Adrenal gland (tissue), 12 donors: Measurements from ENCODE around the gene LMBR1L. TPM values are rescaled to one million over a fixed set of nuclear protein-coding genes. Genes with fewer than 3 reads are reported as not detected.

Source experiments
- DNase-seq, 7 donors: peaks; one replicate each; pipeline ENCODE4 v3.0.0-alpha.2; 2019 to 2020
- H3K27ac ChIP-seq, 5 donors: fragments of 200-600 bp; sonication (generic) in 4 of 5; 1 replicate in 3 of 5; 2 replicates in 2 of 5; pipeline versions ENCODE4 v1.5.1 to v1.8.0; 2016 to 2020; ENCODE audit warnings: mild to moderate bottlenecking in 1 of 5
- H3K27me3 ChIP-seq: fragments of 200-600 bp; 2 replicates; pipeline ENCODE4 v1.8.0; 2021
- H3K36me3 ChIP-seq, 2 donors: fragments of 200-600 bp; replicated peaks in 1 of 2; 1 replicate in 1 of 2; 2 replicates in 1 of 2; pipeline versions ENCODE4 v1.5.1 to v1.8.0; 2018 to 2022
- H3K4me1 ChIP-seq, 2 donors: fragments of 200-600 bp; replicated peaks in 1 of 2; 1 replicate in 1 of 2; 2 replicates in 1 of 2; pipeline versions ENCODE4 v1.5.1 to v1.8.0; 2018 to 2021
- H3K4me3 ChIP-seq, 4 donors: fragments of 200-600 bp; sonication (generic) in 3 of 4; one replicate each; pipeline ENCODE4 v1.5.1; 2016 to 2018
- H3K9me3 ChIP-seq, 3 donors: fragments of 200-600 bp; sonication (generic) in 1 of 3; replicated peaks in 1 of 3; 1 replicate in 2 of 3; 2 replicates in 1 of 3; pipeline versions ENCODE4 v1.5.1 to v1.8.0; 2016 to 2021
- CTCF ChIP-seq, 6 experiments: fragments of 450-650 bp in 4 of 6; fragments of 200-600 bp in 2 of 6; sonication (generic) in 1 of 6; IDR thresholded peaks; 1 replicate in 5 of 6; 2 replicates in 1 of 6; pipeline versions ENCODE4 v1.5.1 to v1.8.0; 2016 to 2021; ENCODE audit warnings: antibody characterized with exemption in 6 of 6, mild to moderate bottlenecking in 2 of 6, moderate library complexity in 1 of 6
- POLR2A ChIP-seq, 2 donors: fragments of 450-650 bp; IDR thresholded peaks; one replicate each; pipeline ENCODE4 v1.6.1; 2017; ENCODE audit warnings: antibody characterized with exemption in 2 of 2, mild to moderate bottlenecking in 2 of 2, moderate library complexity in 1 of 2
- WGBS, 4 donors: extraction: QIAGEN DNeasy Blood & Tissue Kit in 2 of 4; methylation state at CpG; one replicate each; pipeline versions ENCODE4 v1.1.5 to v1.1.7; 2013 to 2017; 5-methylcytosine and 5-hydroxymethylcytosine counted together
- intact Hi-C, 2 donors: fragments of 100-400 bp; cut with DNase I; formaldehyde crosslinking; loops; one replicate each; pipeline versions ENCODE4 v1.14.1 to v1.15.0; 2022 to 2023
- polyA plus RNA-seq, 3 donors: library from polyadenylated mRNA; stranded (reverse); fragments of 200-250 nt in 2 of 3; fragments of 350-450 nt in 1 of 3; fragmentation: Illumina TruSeq in 1 of 3; extraction: RNeasy Lipid Tissue Mini Kit (QIAGEN cat#74804) in 1 of 3; gene quantifications; one replicate each; pipeline ENCODE4 v1.2.3, GENCODE V29; 2013 to 2014
- total RNA-seq, 9 donors: library from RNA; depleted of rRNA in 4 of 9; stranded (reverse); fragments of >200 nt in 4 of 9; fragments of 120-200 nt in 1 of 9; fragmentation: NEBNext Ultra II Directional in 1 of 9; extraction: Animal tissue kit (Norgen Biotek cat#: 25700) in 1 of 9; gene quantifications; one replicate each; pipeline versions ENCODE4 v1.1.0 to v1.2.4, GENCODE V29; 2013 to 2023
- donor health status: healthy with polysubstance abuse.
- donor health status: Bipolar disorder and iron deficiency.
- donor health status: DM: yes; HTN: yes; CAD: no.
- donor health status: DM: no; HTN: no; CAD: no.
- donor health status: DM: no; HTN: no; CAD: no.
- donor health status: DM: yes; HTN: yes; CAD: no.

LMBR1L gene
- total and polyA plus RNA-seq, 12 donors: 20.6 to 136 (median 77.5) TPM

GRCh38 chr12:49092816-49093406 lies 17.7 kb downstream of the LMBR1L start:
- H3K9me3 ChIP-seq: no peaks in the 10 kb centered on the region
- DNase-seq: no peak
- intact Hi-C loops: no loop called here
- 63 to 78% (median 72%) methylated on average over 4 of the region's 4 CpGs for WGBS, 4 donors
- peak overlapping the region in 1 of 4 donors; percentile 50 for H3K4me3 ChIP-seq
- H3K36me3 ChIP-seq: peaks cover 0 to 14% of the 10 kb centered on the region in 2 donors
- no peak overlapping the region for H3K27ac ChIP-seq
- H3K27me3 ChIP-seq: peaks cover 13% of the 10 kb centered on the region
- no peak for TF ChIP-seq CTCF (IDR thresholded peaks at IDR 0.05)
- no peak for TF ChIP-seq POLR2A (IDR thresholded peaks at IDR 0.05)
- H3K4me1 ChIP-seq: peaks cover 10 to 46% of the 10 kb centered on the region in 2 donors

GRCh38 chr12:49092086-49092815 lies 18.4 kb downstream of the LMBR1L start:
- H3K4me3 ChIP-seq: peak overlapping the region in 1 of 4 donors; percentile 50
- TF ChIP-seq CTCF (IDR thresholded peaks at IDR 0.05) (peak in 2 of 6 experiments; percentile 11 to 21), POLR2A (IDR thresholded peaks at IDR 0.05) (no peak)
- peaks cover 0 to 10% of the 10 kb centered on the region in 2 donors for H3K36me3 ChIP-seq
- WGBS, 4 donors: 3 to 5% (median 4%) methylated on average over 26 to 32 of the region's 32 CpGs
- H3K9me3 ChIP-seq: no peaks in the 10 kb centered on the region
- peaks cover 13% of the 10 kb centered on the region for H3K27me3 ChIP-seq
- intact Hi-C loops: no loop called here
- peaks cover 10 to 46% of the 10 kb centered on the region in 2 donors for H3K4me1 ChIP-seq
- DNase-seq: peak in 4 of 7 donors; percentile 30 to 48 (median 40)
- no peak overlapping the region for H3K27ac ChIP-seq

GRCh38 chr12:49091836-49092085 lies 18.9 kb downstream of the LMBR1L start:
- intact Hi-C loops: no loop called here
- Histone ChIP-seq H3K27me3 (peaks cover 13% of the 10 kb centered on the region), H3K4me3 (peak overlapping the region in 1 of 4 donors; percentile 50), H3K4me1 (peaks cover 10 to 46% of the 10 kb centered on the region in 2 donors), H3K27ac (no peak overlapping the region), H3K36me3 (peaks cover 0 to 5% of the 10 kb centered on the region in 2 donors), H3K9me3 (no peaks in the 10 kb centered on the region)
- no peak for DNase-seq
- no peak for TF ChIP-seq CTCF (IDR thresholded peaks at IDR 0.05)
- 1 to 5% (median 2%) methylated on average over 5 to 14 of the region's 14 CpGs for WGBS, 4 donors

GRCh38 chr12:49091056-49091835 lies 19.4 kb downstream of the LMBR1L start:
- H3K9me3 ChIP-seq: no peaks in the 10 kb centered on the region
- H3K4me1 ChIP-seq: peaks cover 10 to 46% of the 10 kb centered on the region in 2 donors
- WGBS, 4 donors: 55 to 69% (median 59%) methylated on average over 26 to 41 of the region's 41 CpGs
- H3K36me3 ChIP-seq: no peaks in the 10 kb centered on the region
- intact Hi-C loops: no loop called here
- peaks cover 13% of the 10 kb centered on the region for H3K27me3 ChIP-seq
- DNase-seq: no peak
- peak overlapping the region in 1 of 4 donors; percentile 50 for H3K4me3 ChIP-seq
- no peak overlapping the region for H3K27ac ChIP-seq
- no peak for TF ChIP-seq POLR2A (IDR thresholded peaks at IDR 0.05)
